H1 (cell line): ENCODE measurements around the gene CYP4V2. TPM values are rescaled to one million over a fixed set of nuclear protein-coding genes. Genes with fewer than 3 reads are reported as not detected.
"Not testable (repeated sequence)": the region's sequence is repeated elsewhere in the genome, so short reads cannot be mapped to it uniquely, and the experiment has no call there.

ENCODE experiments used
- CTCF ChIA-PET: fragments of 300-600 bp; sonication (Branson Sonifier 250); formaldehyde crosslinking; loops from one replicate; lab custom pipeline; 2021; ENCODE audit not compliant: partially characterized antibody; lab: Charles Lee
- POLR2A ChIA-PET: fragments of 300-600 bp; sonication (Branson Sonifier 250); formaldehyde crosslinking; loops from one replicate; lab custom pipeline; 2021; ENCODE audit warnings: inconsistent platforms; ENCODE audit not compliant: partially characterized antibody; lab: Charles Lee
- DNase-seq, 2 experiments: peaks; one replicate each; pipeline versions ENCODE4 v3.0.0 to v3.0.0-alpha.2; 2010 to 2022; ENCODE audit warnings: low spot score in 2 of 2, low read depth in 1 of 2, mixed read lengths in 1 of 2
- FAIRE-seq: peaks from 2 replicates; lab custom pipeline; 2011; peaks lifted over from hg19 to GRCh38; lab: Jason Lieb, UNC
- H2AFZ ChIP-seq: 2 replicates; pipeline ENCODE4 v1.8.1; 2012; ENCODE audit warnings: low read length, inconsistent platforms
- H2AK5ac ChIP-seq: 2 replicates; pipeline ENCODE4 v1.6.1; 2013; ENCODE audit warnings: low read depth, low read length
- H2BK120ac ChIP-seq: replicated peaks from 2 replicates; pipeline ENCODE3; 2013; ENCODE audit warnings: low read depth, low read length, inconsistent platforms
- H2BK12ac ChIP-seq: 2 replicates; pipeline ENCODE4 v1.6.1; 2013; ENCODE audit warnings: low read depth, low read length
- H2BK15ac ChIP-seq: 2 replicates; pipeline ENCODE4 v1.6.1; 2013; ENCODE audit warnings: low read length
- H2BK20ac ChIP-seq: 2 replicates; pipeline ENCODE4 v1.6.1; 2013; ENCODE audit warnings: low read length
- H2BK5ac ChIP-seq: 2 replicates; pipeline ENCODE4 v1.6.1; 2013; ENCODE audit warnings: low read depth, low read length
- H3K14ac ChIP-seq: 2 replicates; pipeline ENCODE4 v1.6.1; 2013; ENCODE audit warnings: inconsistent platforms; ENCODE audit not compliant: insufficient read length
- H3K18ac ChIP-seq: 2 replicates; pipeline ENCODE4 v1.6.1; 2013; ENCODE audit warnings: low read length; ENCODE audit errors: extremely low read depth
- H3K23ac ChIP-seq: 2 replicates; pipeline ENCODE4 v1.6.1; 2013; ENCODE audit warnings: inconsistent platforms; ENCODE audit not compliant: insufficient read length
- H3K23me2 ChIP-seq: 2 replicates; pipeline ENCODE4 v1.6.1; 2013; ENCODE audit warnings: low read depth, low read length
- H3K27ac ChIP-seq: 2 replicates; pipeline ENCODE4 v1.6.1; 2011; ENCODE audit warnings: low read depth, low read length, inconsistent platforms
- H3K27me3 ChIP-seq, 4 experiments: replicated peaks in 1 of 4; 1 replicate in 1 of 4; 2 replicates in 3 of 4; pipeline versions ENCODE4 v1.6.1 to v1.8.1; 2011 to 2013; ENCODE audit warnings: low read length in 3 of 4, mild to moderate bottlenecking in 3 of 4, inconsistent platforms in 2 of 4, mixed read lengths in 2 of 4, moderate library complexity in 1 of 4; ENCODE audit not compliant: control insufficient read depth in 3 of 4, insufficient read depth in 3 of 4; ENCODE audit errors: extremely low read depth in 1 of 4
- H3K36me3 ChIP-seq, 4 experiments: 2 replicates each; pipeline versions ENCODE4 v1.6.1 to v1.8.1; 2011 to 2013; ENCODE audit warnings: mild to moderate bottlenecking in 4 of 4, low read length in 3 of 4, moderate library complexity in 2 of 4, control low read depth in 1 of 4, inconsistent platforms in 1 of 4; ENCODE audit not compliant: insufficient read depth in 4 of 4, control insufficient read depth in 2 of 4
- H3K4ac ChIP-seq: replicated peaks from 2 replicates; pipeline ENCODE3; 2013; ENCODE audit warnings: low read length, low read depth, mixed read lengths, inconsistent platforms; ENCODE audit not compliant: insufficient read length
- H3K4me1 ChIP-seq, 4 experiments: replicated peaks in 1 of 4; 1 replicate in 1 of 4; 2 replicates in 3 of 4; pipeline versions ENCODE4 v1.6.1 to v1.8.1; 2011 to 2013; ENCODE audit warnings: low read length in 3 of 4, inconsistent platforms in 2 of 4, mixed read lengths in 1 of 4; ENCODE audit not compliant: insufficient read depth in 4 of 4, control insufficient read depth in 3 of 4
- H3K4me2 ChIP-seq, 2 experiments: 2 replicates each; pipeline versions ENCODE4 v1.6.1 to v1.8.1; 2011 to 2013; ENCODE audit warnings: low read depth in 2 of 2, low read length in 2 of 2, control low read depth in 1 of 2, inconsistent platforms in 1 of 2, mild to moderate bottlenecking in 1 of 2; ENCODE audit not compliant: insufficient read depth in 1 of 2
- H3K4me3 ChIP-seq, 4 experiments: fragments of 200-600, 300-600 bp in 1 of 4; sonication (generic), shearing (Covaris generic), sonication (Bioruptor Twin) in 1 of 4; 2 replicates each; pipeline versions ENCODE4 v1.5.1 to v1.8.1; 2011 to 2016; ENCODE audit warnings: low read length in 4 of 4, low read depth in 3 of 4, control low read depth in 2 of 4, inconsistent platforms in 2 of 4, mild to moderate bottlenecking in 2 of 4, mixed read lengths in 1 of 4, moderate library complexity in 1 of 4; ENCODE audit not compliant: insufficient read depth in 2 of 4; ENCODE audit errors: extremely low read depth in 1 of 4
- H3K56ac ChIP-seq: replicated peaks from 2 replicates; pipeline ENCODE3; 2013; ENCODE audit warnings: low read depth, mild to moderate bottlenecking, mixed read lengths, low read length, inconsistent platforms; ENCODE audit not compliant: insufficient read length
- H3K79me1 ChIP-seq: 2 replicates; pipeline ENCODE4 v1.6.1; 2013; ENCODE audit warnings: low read depth, low read length, control low read depth
- H3K79me2 ChIP-seq, 2 experiments: 2 replicates each; pipeline versions ENCODE4 v1.6.1 to v1.8.1; 2012 to 2013; ENCODE audit warnings: low read length in 2 of 2, mild to moderate bottlenecking in 2 of 2, inconsistent platforms in 1 of 2; ENCODE audit not compliant: insufficient read depth in 2 of 2, control insufficient read depth in 1 of 2
- H3K9ac ChIP-seq, 4 experiments: replicated peaks in 1 of 4; 1 replicate in 1 of 4; 2 replicates in 3 of 4; pipeline versions ENCODE4 v1.6.1 to v1.8.1; 2011 to 2013; ENCODE audit warnings: low read depth in 3 of 4, low read length in 3 of 4, control low read depth in 2 of 4, mild to moderate bottlenecking in 2 of 4, moderate library complexity in 2 of 4, inconsistent platforms in 1 of 4; ENCODE audit errors: extremely low read depth in 1 of 4
- H3K9me3 ChIP-seq, 2 experiments: 2 replicates each; pipeline versions ENCODE4 v1.6.1 to v1.8.1; 2012 to 2013; ENCODE audit warnings: mild to moderate bottlenecking in 2 of 2, moderate library complexity in 2 of 2, control low read depth in 1 of 2, inconsistent platforms in 1 of 2, low read depth in 1 of 2, low read length in 1 of 2, mixed read lengths in 1 of 2; ENCODE audit not compliant: insufficient read depth in 2 of 2
- H4K20me1 ChIP-seq, 2 experiments: replicated peaks in 1 of 2; 2 replicates each; pipeline versions ENCODE3 to v1.8.1; 2011 to 2013; ENCODE audit warnings: inconsistent platforms in 2 of 2, low read length in 2 of 2, mild to moderate bottlenecking in 1 of 2; ENCODE audit not compliant: insufficient read depth in 2 of 2, control insufficient read depth in 1 of 2
- H4K5ac ChIP-seq: 2 replicates; pipeline ENCODE4 v1.6.1; 2013; ENCODE audit warnings: low read length, low read depth, mixed read lengths, inconsistent platforms; ENCODE audit not compliant: insufficient read length
- H4K8ac ChIP-seq: 2 replicates; pipeline ENCODE4 v1.8.0; 2013; ENCODE audit warnings: mild to moderate bottlenecking, moderate library complexity, low read length, inconsistent platforms; ENCODE audit not compliant: insufficient read depth; ENCODE audit errors: extremely low read depth
- H4K91ac ChIP-seq: replicated peaks from 2 replicates; pipeline ENCODE3; 2013; ENCODE audit warnings: low read length, mixed read lengths, inconsistent platforms; ENCODE audit not compliant: insufficient read length
- CREB1 ChIP-seq: IDR thresholded peaks from 2 replicates; pipeline ENCODE4 v1.6.1; 2012; ENCODE audit warnings: inconsistent platforms
- JUND ChIP-seq: IDR thresholded peaks from 2 replicates; pipeline ENCODE4 v1.6.1; 2011; ENCODE audit warnings: mild to moderate bottlenecking, improper control_type of control experiment, low read length
- POLR2A ChIP-seq, 2 experiments: IDR thresholded peaks; 1 replicate in 1 of 2; 2 replicates in 1 of 2; pipeline ENCODE4 v1.6.1; 2011; ENCODE audit warnings: low read depth in 2 of 2, low read length in 2 of 2, mild to moderate bottlenecking in 2 of 2; ENCODE audit errors: control extremely low read depth in 1 of 2
- POLR2AphosphoS5 ChIP-seq: IDR thresholded peaks from 2 replicates; pipeline ENCODE4 v1.6.1; 2011; ENCODE audit warnings: low read depth, low read length
- SP1 ChIP-seq: IDR thresholded peaks from 2 replicates; pipeline ENCODE4 v1.6.1; 2011; ENCODE audit warnings: low read depth, low read length
- TAF1 ChIP-seq: IDR thresholded peaks from 2 replicates; pipeline ENCODE4 v1.6.1; 2011; ENCODE audit warnings: mild to moderate bottlenecking, low read depth, low read length
- TBP ChIP-seq: IDR thresholded peaks from 2 replicates; pipeline ENCODE4 v1.6.1; 2011; ENCODE audit warnings: low read depth, low read length, improper control_type of control experiment
- YY1 ChIP-seq: IDR thresholded peaks from 2 replicates; pipeline ENCODE4 v1.6.1; 2011; ENCODE audit warnings: low read depth, mild to moderate bottlenecking, low read length
- WGBS, 2 experiments: shearing (Covaris generic) in 1 of 2; methylation state at CpG; one replicate each; pipeline versions ENCODE4 v1.1.6 to v1.1.7; 2013 to 2015; ENCODE audit warnings: low lambda C conversion rate in 2 of 2, mixed read lengths in 2 of 2, inconsistent platforms in 1 of 2, low coverage in 1 of 2, missing lambda C conversion rate in 1 of 2; ENCODE audit not compliant: insufficient replicate concordance in 2 of 2, insufficient coverage in 1 of 2, insufficient read length in 1 of 2; ENCODE audit errors: extremely low coverage in 1 of 2, missing lambda C conversion rate in 1 of 2; 5-methylcytosine and 5-hydroxymethylcytosine counted together
- polyA plus RNA-seq, 7 experiments: library from polyadenylated mRNA; depleted of rRNA in 3 of 7; stranded (reverse) in 5 of 7; unstranded in 2 of 7; fragments of >200 nt in 5 of 7; fragments of 200-250 nt in 2 of 7; gene quantifications; 1 replicate in 5 of 7; 2 replicates in 1 of 7; 4 replicates in 1 of 7; pipeline versions ENCODE4 v1.2.1 to v1.2.3, GENCODE V29; 2011 to 2013; ENCODE audit warnings: missing spikeins in 2 of 7, mixed read lengths in 2 of 7
- total RNA-seq: library from RNA; stranded (reverse); fragmentation: NEBNext Ultra II Directional; extraction: Animal tissue kit (Norgen Biotek cat#: 25700); gene quantifications from 2 replicates; pipeline ENCODE4 v1.2.1, GENCODE V29; 2021

CYP4V2 gene
- total and polyA plus RNA-seq, 2 of the 8 experiments (the other 6 are each of a cell fraction or from before 2014, with no cell fraction given) = 0.65 to 1.0 TPM

DNA sequence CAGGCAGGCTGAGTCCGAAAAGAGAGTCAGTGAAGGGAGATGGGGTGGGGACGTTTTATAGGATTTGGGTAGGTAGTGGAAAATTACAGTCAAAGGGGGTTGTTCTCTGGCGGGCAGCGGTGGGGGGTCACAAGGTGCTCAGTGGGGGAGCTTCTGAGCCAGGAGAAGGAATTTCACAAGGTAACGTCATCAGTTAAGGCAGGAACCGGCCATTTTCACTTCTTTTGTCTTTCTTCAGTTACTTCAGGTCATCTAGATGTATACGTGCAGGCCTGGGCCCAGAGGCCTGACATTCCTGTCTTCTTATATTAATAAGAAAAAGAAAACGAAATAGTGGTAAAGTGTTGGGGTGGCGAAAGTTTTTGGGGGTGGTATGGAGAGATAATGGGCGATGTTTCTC lies 50.7 kb downstream of the CYP4V2 start:
- H3K56ac ChIP-seq, H2AFZ ChIP-seq, H4K20me1 ChIP-seq, H2BK15ac ChIP-seq, H4K5ac ChIP-seq, H3K4ac ChIP-seq, H4K8ac ChIP-seq, H3K79me1 ChIP-seq, H2BK20ac ChIP-seq, H2BK12ac ChIP-seq, H2AK5ac ChIP-seq, H2BK120ac ChIP-seq, H3K9ac ChIP-seq, H3K27me3 ChIP-seq, H4K91ac ChIP-seq, H3K23ac ChIP-seq, H3K4me1 ChIP-seq, H3K23me2 ChIP-seq, H3K14ac ChIP-seq, H3K18ac ChIP-seq, FAIRE-seq, H3K9me3 ChIP-seq: not testable (repeated sequence)
- H2BK5ac ChIP-seq = peak overlapping the region; percentile 63; the same call in 1 of the 2 replicates
- H3K27ac ChIP-seq = peak overlapping the region; percentile 52; the same call in 1 of the 2 replicates
- DNase-seq = peak in 1 of 2 experiments; percentile 77
- 0 out of 2 replicates have a peak, but pooled peaks have one; percentile 41 for TF ChIP-seq SP1
- 0 out of 2 replicates have a peak, but pooled peaks have one; percentile 48 for TF ChIP-seq YY1
- peak; percentile 76; the same call in 1 of the 2 replicates for TF ChIP-seq POLR2AphosphoS5
- peak; percentile 31; the same call in 1 of the 2 replicates for TF ChIP-seq TAF1
- peak; percentile 61; the same call in 1 of the 2 replicates for TF ChIP-seq CREB1
- 0 out of 2 replicates have a peak, but pooled peaks have one; percentile 35 for TF ChIP-seq TBP
- peak in 1 of 2 experiments; percentile 58; a peak in 2 of 3 replicates for TF ChIP-seq POLR2A (IDR thresholded peaks at IDR 0.05; ENCODE audit: control extremely low read depth in 1 of 2, low read depth in 2 of 2, low read length in 2 of 2)
- TF ChIP-seq JUND = 0 out of 2 replicates have a peak, but pooled peaks have one; percentile 18
- H3K4me2 ChIP-seq = peak overlapping the region; percentile 77 to 95
- H3K79me2 ChIP-seq = peaks cover 4 to 36% of the 10 kb centered on the region in 2 experiments; a peak in 3 of 4 replicates
- ChIA-PET CTCF (interaction anchor here (1.2 kb wide), 1 partner anchor 14 kb away, joined by 3 read pairs; no protein-coding TSS in a partner anchor), POLR2A (interaction anchor here (0.8 to 2.9 kb wide), 10 partner anchors 9 to 109 kb away, joined by 3 to 14 read pairs (median 4); partner anchors contain the start of gene F11)
- peak overlapping the region in 3 of 4 experiments; percentile 17 to 95 (median 23); a peak in 3 of 8 replicates for H3K4me3 ChIP-seq
- H3K36me3 ChIP-seq = peaks cover 2 to 36% (median 16%) of the 10 kb centered on the region in 4 experiments; a peak in 5 of 8 replicates
- 16% methylated on average over 10 of the region's 10 CpGs; no CpG with 5 or more reads in 1 of the 2 experiments for WGBS, 2 experiments
